SHP77 treated with DMSO at 0.1 percent for 48 hours (cell line): ENCODE measurements around the gene NBPF15.
"Not testable (repeated sequence)": the region's sequence is repeated elsewhere in the genome, so short reads cannot be mapped to it uniquely, and the experiment has no call there.

ENCODE experiments used
- DNase-seq: peaks from one replicate; lab custom pipeline; 2025; lab: John Stamatoyannopoulos, UW

NBPF15 gene, protein sequence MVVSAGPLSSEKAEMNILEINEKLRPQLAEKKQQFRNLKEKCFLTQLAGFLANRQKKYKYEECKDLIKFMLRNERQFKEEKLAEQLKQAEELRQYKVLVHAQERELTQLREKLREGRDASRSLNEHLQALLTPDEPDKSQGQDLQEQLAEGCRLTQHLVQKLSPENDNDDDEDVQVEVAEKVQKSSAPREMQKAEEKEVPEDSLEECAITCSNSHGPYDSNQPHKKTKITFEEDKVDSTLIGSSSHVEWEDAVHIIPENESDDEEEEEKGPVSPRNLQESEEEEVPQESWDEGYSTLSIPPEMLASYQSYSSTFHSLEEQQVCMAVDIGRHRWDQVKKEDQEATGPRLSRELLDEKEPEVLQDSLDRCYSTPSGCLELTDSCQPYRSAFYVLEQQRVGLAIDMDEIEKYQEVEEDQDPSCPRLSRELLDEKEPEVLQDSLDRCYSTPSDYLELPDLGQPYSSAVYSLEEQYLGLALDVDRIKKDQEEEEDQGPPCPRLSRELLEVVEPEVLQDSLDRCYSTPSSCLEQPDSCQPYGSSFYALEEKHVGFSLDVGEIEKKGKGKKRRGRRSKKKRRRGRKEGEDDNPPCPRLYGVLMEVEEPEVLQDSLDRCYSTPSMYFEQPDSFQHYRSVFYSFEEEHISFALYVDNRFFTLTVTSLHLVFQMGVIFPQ

DNA sequence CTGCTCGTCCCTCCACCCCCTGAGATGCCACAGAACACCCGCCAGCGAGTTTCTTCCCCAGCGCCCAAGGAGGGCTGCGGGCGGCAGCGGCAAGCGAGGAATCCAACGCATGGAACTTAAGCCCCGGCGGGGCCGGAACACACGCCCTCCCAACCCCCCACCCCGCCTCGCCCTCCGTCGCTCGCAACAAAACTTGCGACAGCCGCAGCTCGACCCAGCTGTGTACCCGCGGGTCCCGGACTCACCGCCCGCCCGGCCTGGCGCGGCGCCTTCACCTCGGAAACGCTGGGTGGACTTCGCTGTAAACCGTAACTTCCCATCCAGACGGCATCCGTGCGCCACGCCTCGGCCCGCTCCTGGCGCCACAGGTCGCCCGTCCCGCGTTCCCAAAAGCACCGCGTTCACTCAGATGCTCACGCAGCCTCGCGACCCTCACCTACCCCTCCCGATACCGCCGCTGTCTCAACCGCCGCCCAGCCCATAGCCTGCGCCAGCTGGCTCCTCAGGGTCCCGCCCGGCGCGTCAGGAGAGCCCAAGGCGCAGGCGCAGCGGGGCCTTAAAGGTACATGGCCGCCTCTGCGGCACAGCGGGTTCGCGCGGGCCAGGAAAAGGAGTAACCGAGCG, at the start of gene NBPF15:
Gene NBPF15, minus strand, starts transcription at position 534 of the 624 bp plus-strand sequence. CDS start 21,666 bp downstream, outside the sequence.
- DNase-seq = peak; percentile 62

DNA sequence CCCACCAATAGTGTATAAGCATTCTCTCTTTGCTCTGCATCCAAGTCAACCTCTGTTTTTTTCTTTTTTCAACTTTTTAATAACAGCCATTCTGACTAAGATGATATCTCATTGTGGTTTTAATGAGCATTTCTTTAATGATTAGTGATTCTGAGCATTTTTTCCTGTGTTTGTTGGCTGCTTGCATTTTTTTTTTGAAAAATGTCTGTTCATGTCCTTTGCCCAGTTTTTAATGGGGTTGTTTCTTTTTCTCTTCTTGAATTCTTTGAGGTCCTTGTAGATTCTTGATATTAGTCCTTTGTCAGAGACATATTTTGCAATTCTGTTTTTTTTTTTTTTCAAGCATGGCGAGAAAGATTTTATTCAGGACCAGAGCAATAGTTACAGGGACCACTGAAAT, 35.0 kb upstream of the NBPF15 start:
- not testable (repeated sequence) for DNase-seq

DNA sequence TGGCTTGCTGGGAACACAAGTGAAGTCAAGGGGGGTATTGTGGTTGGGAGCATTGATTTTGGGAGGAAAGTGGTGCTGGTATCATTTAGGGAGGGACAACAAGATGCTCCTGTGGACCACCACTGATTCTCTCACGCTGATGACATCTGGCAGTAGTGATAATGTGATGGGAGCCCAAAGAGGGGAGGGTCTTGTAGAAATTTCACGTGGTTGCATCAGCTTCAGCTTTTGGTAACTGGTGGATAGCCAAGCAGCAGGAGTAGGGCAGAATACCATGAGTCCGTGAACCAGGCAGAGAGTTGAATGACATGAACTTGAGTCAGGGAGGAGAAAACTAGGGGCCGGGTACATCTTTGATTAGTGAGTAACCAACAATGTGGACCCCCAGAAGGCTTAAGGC, 32.7 kb upstream of the NBPF15 start:
- not testable (repeated sequence) for DNase-seq

DNA sequence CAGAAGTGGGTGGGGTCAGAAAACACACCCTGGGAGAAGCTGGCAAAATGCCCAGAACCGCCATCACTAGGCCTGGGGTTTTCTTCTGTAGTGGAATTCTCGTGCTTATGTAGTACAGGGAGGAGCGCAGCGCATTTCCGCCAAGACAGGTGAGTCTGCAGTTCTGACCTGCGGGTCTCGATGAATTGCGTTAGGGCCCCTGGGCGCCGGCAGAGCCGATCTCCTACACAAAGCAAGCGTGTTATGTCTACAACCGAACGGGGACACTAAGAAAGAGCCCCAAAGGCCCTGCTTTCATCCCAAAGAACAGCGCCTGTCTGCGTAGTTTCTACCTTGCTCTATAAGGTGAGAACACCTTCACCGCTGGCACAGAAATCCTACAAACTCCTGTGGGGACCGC, 28.9 kb upstream of the NBPF15 start:
- DNase-seq = not testable (repeated sequence)

DNA sequence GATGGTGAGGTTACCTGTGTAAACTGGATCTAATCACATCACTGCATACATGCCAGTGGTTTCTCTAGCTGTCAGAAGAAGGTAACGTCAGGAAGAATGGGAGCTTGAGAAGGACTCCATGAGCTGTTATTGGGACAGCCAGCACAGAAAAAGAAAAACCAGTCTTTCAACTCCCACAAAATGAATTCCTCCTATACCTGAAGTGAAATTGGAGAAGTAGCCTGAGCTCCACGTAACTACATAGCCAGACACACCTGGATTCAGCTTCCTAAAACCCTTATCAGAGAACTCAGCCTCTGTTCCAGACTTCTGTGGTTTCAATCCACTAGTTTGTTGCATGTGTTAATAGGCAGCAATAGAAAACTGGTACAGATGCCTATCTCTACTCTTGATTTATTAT, 25.5 kb upstream of the NBPF15 start:
- not testable (repeated sequence) for DNase-seq

DNA sequence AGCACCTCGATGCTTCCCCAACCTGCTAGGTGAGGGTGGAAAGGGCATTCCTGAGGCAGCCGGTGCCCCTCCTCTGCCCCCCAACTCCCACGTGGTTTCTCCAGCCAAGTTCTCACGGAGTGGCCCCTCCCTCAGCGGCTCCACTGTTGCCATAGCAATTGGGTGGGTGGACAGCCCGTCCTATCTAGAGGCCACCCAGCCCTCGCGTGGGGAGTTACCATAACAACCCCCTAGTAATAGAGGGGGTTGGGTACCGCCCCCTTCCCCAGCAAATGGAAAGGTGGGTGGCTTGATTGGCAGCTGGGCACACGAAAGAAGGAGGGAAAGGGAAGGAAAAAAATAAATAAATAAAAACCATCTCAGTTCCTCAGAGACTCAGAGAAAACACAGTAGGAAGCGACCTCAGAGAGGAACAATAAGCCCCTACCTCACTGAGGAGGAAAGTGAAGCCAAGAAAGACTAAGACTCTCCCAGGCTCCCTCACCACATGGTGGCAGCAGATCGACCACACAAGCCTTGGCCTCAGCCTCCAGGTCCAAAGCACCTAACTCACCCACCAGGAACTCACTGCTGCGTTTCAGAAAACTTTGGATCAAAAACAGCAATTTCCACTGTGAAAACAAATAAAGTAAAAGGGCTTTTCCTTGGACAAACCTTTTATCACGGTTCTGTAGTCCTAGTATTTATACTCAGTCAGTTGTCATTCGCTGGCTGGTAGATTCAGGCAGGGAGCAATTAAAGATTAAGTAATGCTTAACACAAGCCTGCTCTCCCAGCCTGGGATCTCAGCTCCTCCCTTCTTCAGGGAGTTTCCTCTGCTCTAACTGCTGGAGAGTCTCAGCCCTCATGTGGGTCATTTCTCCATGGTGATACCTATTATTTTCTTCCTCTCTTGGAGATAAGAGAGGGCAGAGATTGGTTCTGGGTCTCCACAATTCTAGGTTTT, 23.9 kb upstream of the NBPF15 start:
- not testable (repeated sequence) for DNase-seq

DNA sequence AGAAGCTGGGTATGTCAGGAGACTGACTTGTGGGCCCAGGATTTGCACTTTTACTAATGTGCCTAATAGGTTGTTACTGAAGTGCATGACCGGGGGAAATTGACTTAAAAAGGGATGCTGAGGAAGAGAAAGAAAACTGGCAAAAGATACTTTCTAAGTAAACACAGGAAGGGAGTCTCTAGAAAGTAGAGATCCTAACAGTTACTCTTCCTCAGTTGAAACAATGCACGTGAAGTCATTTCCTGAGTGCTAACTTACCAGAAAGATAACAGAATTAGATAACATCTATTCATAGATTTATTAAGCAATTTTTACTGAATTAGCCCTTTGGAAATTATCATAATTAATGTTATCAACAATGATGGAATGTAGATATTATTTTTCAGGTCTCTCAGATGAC, 12.4 kb upstream of the NBPF15 start:
- not testable (repeated sequence) for DNase-seq

DNA sequence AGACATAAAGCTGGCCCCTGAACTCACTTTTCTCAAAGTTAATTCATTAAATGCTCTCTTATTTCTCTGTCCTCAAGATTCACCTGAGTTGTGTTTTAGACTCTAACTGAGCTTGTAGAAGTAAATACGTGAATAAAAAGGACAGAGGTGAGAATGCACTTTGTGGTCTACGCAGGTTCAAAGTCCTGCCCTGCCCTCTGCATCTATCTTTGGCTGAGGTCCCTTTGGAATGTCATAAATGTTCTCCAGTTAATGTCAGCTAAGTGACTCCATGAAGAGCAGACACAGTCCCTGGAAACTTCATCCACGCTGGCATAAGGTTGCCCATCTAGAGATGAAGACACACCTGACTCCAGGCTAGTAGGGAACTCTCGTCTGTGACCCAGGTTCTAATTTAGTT, 10.0 kb upstream of the NBPF15 start:
- DNase-seq = not testable (repeated sequence)

DNA sequence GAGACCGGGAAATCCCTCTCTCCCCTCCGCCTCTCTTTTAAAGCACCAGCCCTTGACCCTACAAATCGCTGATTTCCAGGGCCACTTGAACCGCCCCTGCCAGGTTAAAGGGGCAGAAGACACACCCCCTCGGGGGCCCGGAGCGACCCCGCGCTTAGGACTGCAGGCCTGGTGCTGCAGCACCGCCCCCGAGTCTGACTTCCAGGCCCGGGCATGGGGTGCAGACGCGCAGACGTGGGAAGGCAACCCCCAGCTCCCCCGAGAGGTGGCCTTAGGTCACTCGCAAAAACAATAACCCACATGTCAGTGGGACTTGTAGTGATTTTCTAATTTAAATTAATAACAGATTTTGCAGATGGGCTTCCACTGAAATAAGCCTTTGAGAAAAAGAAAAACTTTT, 309 bp upstream of the NBPF15 start:
- DNase-seq = not testable (repeated sequence)

DNA sequence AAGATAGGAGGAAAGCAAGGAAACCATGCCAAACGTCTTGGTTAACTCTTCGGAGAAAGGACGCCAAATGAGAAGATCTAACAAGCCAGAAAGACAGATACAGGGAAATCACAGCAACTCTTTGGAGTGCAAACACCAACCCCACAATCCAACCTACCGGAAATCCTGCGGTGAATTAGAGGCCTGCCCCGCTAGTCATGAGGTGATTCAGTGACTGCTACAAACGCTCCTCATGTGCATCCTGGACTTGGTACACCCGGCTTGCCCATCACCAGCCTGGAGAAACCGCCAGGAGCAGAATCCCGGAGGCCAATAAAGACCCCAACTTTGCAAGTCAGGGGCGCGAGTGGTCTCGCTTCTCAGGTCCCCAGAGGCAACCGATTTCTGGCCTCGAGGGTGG, 783 bp downstream of the NBPF15 start:
- not testable (repeated sequence) for DNase-seq

DNA sequence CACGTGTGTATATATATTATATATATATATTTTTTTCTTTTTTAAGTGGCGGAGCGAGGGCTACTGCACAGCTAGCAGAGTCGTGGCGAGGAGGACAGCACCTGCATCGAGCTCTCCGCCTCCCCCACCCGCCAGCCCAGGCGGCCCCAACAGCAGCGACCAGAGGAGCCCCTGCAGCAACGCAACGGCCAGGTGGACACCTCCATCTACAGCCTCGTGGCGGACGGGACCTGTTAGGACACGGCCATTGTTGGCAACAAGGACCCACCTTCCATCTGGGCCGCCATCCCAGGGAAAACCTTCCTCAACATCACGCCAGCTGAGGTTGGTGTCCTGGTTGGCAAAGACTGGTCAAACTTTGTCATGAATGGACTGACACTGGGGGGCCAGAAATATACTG, 19.1 kb downstream of the NBPF15 start:
- not testable (repeated sequence) for DNase-seq

DNA sequence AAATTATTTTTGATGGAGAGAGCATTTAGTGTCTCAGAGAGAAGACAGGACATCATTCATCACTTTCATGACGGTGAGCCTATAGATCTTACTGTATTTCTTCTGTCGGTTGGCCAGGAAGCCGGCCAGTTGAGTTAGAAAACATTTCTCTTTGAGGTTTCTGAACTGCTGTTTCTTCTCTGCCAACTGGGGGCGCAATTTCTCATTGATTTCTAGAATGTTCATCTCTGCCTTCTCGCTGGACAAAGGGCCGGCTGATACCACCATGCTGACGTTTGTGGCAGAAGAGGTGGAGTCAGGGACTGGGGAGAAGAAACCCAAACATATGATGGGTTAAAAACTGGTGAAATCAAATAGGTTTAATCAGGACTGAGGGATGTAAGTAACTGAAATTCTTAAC, 21.7 kb downstream of the NBPF15 start:
- not testable (repeated sequence) for DNase-seq

DNA sequence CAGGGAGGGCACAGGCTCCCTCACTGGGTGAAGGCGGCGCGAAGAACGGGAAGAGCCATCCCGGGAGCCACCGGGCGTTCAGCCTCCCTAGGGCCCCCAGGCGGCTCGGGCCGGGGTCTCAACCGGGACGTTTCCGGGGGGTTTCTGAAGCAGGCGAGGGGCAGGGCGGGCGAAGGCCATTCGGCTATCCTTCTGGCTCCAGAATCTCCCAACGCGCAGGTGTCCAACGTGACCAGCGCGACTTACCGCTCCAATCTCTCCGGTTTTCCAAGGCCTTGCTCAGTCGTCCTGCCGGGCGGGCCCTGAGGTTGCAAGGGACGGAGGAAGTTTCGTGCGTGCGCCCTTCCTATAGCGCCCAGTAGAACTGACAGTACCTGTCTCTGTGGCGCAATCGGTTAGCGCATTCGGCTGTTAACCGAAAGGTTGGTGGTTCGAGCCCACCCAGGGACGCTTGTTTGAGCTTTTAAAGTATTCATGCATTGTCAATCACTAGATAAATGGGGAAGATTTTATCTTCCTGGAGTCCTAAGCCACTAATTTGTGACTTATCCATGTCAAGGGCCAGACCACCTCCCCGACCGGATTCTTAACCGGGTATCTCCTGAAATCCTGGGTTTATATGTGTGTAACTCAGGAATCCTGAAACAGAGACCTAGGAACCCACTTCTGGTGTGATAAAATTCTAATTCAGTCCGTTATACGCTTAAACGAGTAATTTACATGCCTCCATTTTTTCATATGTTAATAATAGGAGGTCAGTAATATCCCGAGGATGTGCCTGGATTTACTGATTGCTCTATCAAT, 42.4 kb downstream of the NBPF15 start:
- peak; percentile 72 for DNase-seq

DNA sequence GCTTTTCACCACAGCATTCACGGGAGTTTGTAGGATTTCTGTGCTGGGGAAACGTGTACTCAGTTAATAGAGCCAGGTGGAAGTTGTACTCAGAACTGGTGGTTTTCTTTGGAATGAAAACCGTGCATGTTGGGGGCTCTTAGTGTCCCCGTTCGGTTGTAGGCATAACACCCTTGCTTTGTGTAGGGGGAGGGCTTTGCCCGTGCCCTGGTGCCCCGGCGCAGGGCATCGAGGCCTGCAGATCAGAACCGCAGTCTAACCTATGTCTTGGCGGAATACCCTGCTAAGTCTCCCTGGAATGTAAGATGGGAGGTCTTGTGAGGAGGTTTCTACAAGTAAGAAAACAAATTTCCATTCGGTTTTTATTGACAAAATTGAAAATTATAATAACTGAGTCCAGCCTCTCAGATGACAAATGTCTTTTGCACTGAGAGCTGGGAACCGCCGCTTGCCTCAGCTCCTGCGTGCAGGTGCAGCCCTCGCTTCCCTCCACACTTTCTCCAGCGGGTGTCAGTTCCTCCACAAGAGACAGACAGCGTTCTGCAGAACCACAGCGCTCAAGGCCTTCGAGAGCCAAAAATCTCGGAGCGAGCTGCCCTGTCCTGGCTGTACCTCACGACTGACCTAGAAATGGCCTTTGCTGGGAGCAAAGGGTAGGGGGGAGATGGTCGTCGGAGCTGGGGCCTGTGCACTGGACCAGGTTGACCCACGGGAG, 47.9 kb downstream of the NBPF15 start:
- DNase-seq = not testable (repeated sequence)

DNA sequence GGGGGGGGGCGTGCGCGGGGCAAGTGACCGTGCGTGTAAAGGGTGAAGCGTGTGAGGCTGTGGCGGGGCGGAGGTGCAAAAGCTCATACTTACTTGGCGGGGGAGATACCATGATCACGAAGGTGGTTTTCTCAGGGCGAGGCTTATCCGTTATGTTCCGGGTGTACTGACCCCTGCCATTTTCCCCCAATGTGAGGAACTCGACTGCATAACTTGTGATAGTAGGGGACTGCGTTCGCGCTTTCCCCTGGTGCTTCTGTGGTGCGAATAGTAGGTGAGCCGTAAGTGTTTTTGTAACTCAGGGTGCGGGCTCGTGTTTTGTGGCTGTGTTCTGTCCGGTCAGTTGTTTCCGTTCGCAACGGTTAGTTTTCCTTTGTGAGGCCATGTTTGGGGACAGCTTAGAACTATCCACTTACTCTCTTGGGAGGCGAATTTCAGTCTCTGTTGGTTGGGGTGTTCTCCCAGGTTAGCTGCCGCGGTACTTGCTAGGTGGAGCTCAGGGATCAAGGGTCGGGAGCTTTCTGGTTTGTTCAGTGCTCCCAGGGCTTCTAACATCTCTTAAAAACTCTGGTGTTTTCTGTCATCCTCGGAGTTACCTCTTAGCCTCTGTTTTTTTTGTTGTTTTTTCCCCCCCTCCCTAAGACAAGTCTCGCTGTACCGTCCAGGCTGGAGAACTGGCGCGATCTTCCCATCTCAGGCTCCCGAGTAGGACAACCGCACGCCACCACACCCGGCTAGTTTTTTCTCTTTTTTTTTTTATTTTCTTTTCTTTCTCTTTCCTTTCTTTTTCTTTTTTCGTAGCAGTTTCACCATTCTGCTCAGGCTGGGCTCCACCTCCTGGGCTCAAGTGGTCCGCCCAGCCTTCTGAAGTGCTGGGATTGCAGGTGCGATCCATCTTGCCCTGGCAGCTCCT, 48.7 kb downstream of the NBPF15 start:
- peak; percentile 100 for DNase-seq

DNA sequence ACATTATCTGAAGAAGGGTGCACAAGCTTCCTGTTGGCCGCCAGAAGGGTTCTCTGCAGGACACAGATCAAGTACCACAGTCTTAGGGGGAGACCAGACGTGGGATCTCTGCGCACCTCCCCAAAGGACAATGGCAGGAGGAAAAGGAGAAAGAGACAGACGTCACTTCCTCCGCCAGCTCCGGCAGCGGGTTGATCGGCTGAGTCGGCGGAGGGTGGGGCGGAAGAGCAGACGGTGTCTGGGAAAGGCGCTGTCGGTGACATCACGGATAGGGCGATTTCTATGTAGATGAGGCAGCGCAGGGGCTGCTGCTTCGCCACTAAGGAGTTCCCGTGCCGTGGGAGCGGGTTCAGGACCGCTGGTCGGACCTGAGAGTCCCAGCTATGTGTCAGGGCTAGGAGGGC, 49.4 kb downstream of the NBPF15 start:
- DNase-seq = peak; percentile 87

DNA sequence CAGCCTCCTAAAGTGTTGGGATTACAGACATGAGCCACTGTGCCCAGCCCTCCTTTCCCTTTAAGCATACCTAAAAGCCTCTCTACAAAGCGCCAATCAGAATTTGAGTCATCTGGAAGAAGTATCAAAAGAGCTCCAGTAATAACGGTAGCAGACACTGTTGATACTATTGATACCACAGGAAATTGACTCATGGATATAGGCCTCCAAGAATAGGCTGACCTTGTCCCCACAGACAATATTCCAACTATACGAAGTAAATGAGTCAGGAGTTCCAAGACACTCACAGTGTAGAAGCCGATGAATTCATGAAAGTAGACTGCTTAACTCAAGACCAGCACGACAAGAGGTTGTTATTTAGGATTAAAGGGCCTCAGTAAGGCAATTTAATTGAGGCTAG, 58.7 kb downstream of the NBPF15 start:
- not testable (repeated sequence) for DNase-seq

DNA sequence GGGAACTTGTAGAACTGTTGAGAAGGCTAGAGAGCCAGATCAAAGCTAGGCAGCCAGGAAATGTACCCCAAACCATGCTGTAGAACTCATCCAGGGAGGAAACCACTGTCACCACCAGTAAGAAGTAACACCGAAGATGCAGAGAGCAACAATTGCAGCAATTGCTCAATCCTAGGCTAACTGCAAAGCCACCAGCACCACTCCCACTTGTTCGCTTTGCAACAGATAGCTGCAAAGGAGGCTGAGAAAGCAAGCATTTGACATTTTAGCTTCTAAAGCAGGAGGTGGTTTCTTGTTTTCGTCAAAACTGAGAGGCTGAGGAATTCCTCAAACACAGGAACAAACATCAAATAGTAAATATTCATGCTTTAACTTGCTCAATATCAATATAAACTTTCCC, 89.8 kb downstream of the NBPF15 start:
- not testable (repeated sequence) for DNase-seq
